HFF-Myc (cell line): ENCODE data around the gene KDM4B.

Experiments
- DNase-seq: peaks from one replicate; pipeline ENCODE4 v3.0.0-alpha.2; 2011; ENCODE audit warnings: low read depth; ENCODE audit errors: extremely low read depth
- H3K4me3 ChIP-seq: replicated peaks from 2 replicates; pipeline ENCODE4 v1.5.1; 2011; ENCODE audit warnings: low read depth, mild to moderate bottlenecking, control low read depth, low read length
- CTCF ChIP-seq: IDR thresholded peaks from 2 replicates; pipeline ENCODE4 v1.5.1; 2012; ENCODE audit warnings: mild to moderate bottlenecking, low read depth, low read length, control low read depth; ENCODE audit errors: missing control alignments

Gene KDM4B

GRCh38 chr19:5050067-5050656, 81.2 kb downstream of the KDM4B start:
- no peak for TF ChIP-seq CTCF
- no peak overlapping the region for H3K4me3 ChIP-seq
- DNase-seq, result no peak

- H3K4me3 ChIP-seq, result no peak overlapping the region
- DNase-seq, result no peak
- TF ChIP-seq CTCF, result no peak
These were observed 82.0 kb downstream of the KDM4B start for GRCh38 chr19:5050905-5051304.

- no peak overlapping the region for H3K4me3 ChIP-seq
- DNase-seq, result no peak
- no peak for TF ChIP-seq CTCF
These were observed 82.7 kb downstream of the KDM4B start for GRCh38 chr19:5051619-5052018.

- no peak for DNase-seq
- H3K4me3 ChIP-seq, result no peak overlapping the region
- TF ChIP-seq CTCF, result no peak
These were observed 83.6 kb downstream of the KDM4B start for GRCh38 chr19:5052515-5052914.

GRCh38 chr19:5052945-5053485, 84.1 kb downstream of the KDM4B start:
- no peak for TF ChIP-seq CTCF

GRCh38 chr19:5053661-5054060, 84.7 kb downstream of the KDM4B start:
- no peak overlapping the region for H3K4me3 ChIP-seq
- no peak for TF ChIP-seq CTCF
- DNase-seq, result no peak

More at GRCh38 chr19:5052945-5053485, 84.1 kb downstream of the KDM4B start:
- H3K4me3 ChIP-seq, result no peak overlapping the region
- DNase-seq, result no peak
